ENCODE data around the gene CACNG4. TPM values are rescaled to one million over a fixed set of nuclear protein-coding genes. Genes with fewer than 3 reads are reported as not detected.

CACNG4 gene
- total and polyA plus RNA-seq, 4 experiments from 2014 or later: not detected

GRCh38 chr17:66994930-66995535 is 30.5 kb downstream of the CACNG4 start:
- H3K4me1 Mint-ChIP-seq: no peaks in the 10 kb centered on the region
- peak overlapping the region in 1 of 8 donors; percentile 8 for H3K4me3 Mint-ChIP-seq
- Histone ChIP-seq H3K4me3 (ENCODE audit: low read length in 2 of 2) (no peak overlapping the region), H3K27me3 (ENCODE audit: insufficient read depth, low read length) (no peaks in the 10 kb centered on the region), H3K4me1 (ENCODE audit: insufficient read depth, low read length) (no peaks in the 10 kb centered on the region), H3K9me3 (ENCODE audit: control insufficient read depth in 1 of 2, low read length in 2 of 2) (no peaks in the 10 kb centered on the region), H3K27ac (ENCODE audit: low read depth, low read length) (no peak overlapping the region), H3K36me3 (ENCODE audit: insufficient read depth, low read length) (no peaks in the 10 kb centered on the region)
- intact Hi-C loops (cut with micrococcal nuclease): no loop called here
- ChIA-PET POLR2A (ENCODE audit: partially characterized antibody) (no interaction called here), CTCF (ENCODE audit: partially characterized antibody) (no interaction called here)
- no peaks in the 10 kb centered on the region for H3K9me3 Mint-ChIP-seq
- peaks cover 5 to 14% of the 10 kb centered on the region in 2 donors for H3K27me3 Mint-ChIP-seq
- H3K27ac Mint-ChIP-seq: no peak overlapping the region
- DNase-seq: no peak
- H3K36me3 Mint-ChIP-seq: no peaks in the 10 kb centered on the region

GRCh38 chr17:66995944-66996343 is 31.4 kb downstream of the CACNG4 start:
- Mint-ChIP-seq H3K9me3 (no peaks in the 10 kb centered on the region), H3K4me3 (no peak overlapping the region), H3K4me1 (no peaks in the 10 kb centered on the region), H3K36me3 (no peaks in the 10 kb centered on the region), H3K27me3 (peaks cover 2 to 10% of the 10 kb centered on the region in 2 donors), H3K27ac (no peak overlapping the region)
- H3K27me3 ChIP-seq (ENCODE audit: insufficient read depth, low read length): no peaks in the 10 kb centered on the region
- ChIA-PET POLR2A (ENCODE audit: partially characterized antibody) (no interaction called here), CTCF (ENCODE audit: partially characterized antibody) (no interaction called here)
- no peaks in the 10 kb centered on the region for H3K4me1 ChIP-seq (ENCODE audit: insufficient read depth, low read length)
- H3K36me3 ChIP-seq (ENCODE audit: insufficient read depth, low read length): no peaks in the 10 kb centered on the region
- H3K9me3 ChIP-seq (ENCODE audit: control insufficient read depth in 1 of 2, low read length in 2 of 2): no peaks in the 10 kb centered on the region
- no peak for DNase-seq
- no peak overlapping the region for H3K4me3 ChIP-seq (ENCODE audit: low read length in 2 of 2)
- H3K27ac ChIP-seq (ENCODE audit: low read depth, low read length): no peak overlapping the region
- intact Hi-C loops (cut with micrococcal nuclease): no loop called here

- peaks cover 0 to 4% (median 0%) of the 10 kb centered on the region in 8 donors for H3K9me3 Mint-ChIP-seq
- Histone ChIP-seq H3K27ac (ENCODE audit: low read depth, low read length) (no peak overlapping the region), H3K9me3 (ENCODE audit: control insufficient read depth in 1 of 2, low read length in 2 of 2) (no peaks in the 10 kb centered on the region), H3K27me3 (ENCODE audit: insufficient read depth, low read length) (no peaks in the 10 kb centered on the region), H3K4me3 (ENCODE audit: low read length in 2 of 2) (no peak overlapping the region), H3K4me1 (ENCODE audit: insufficient read depth, low read length) (no peaks in the 10 kb centered on the region), H3K36me3 (ENCODE audit: insufficient read depth, low read length) (no peaks in the 10 kb centered on the region)
- DNase-seq: no peak
- CTCF ChIA-PET (ENCODE audit: partially characterized antibody): no interaction called here
- POLR2A ChIA-PET (ENCODE audit: partially characterized antibody): no interaction called here
- no peak overlapping the region for H3K27ac Mint-ChIP-seq
- H3K4me1 Mint-ChIP-seq: no peaks in the 10 kb centered on the region
- no peak overlapping the region for H3K4me3 Mint-ChIP-seq
- intact Hi-C loops (cut with micrococcal nuclease): no loop called here
- H3K36me3 Mint-ChIP-seq: no peaks in the 10 kb centered on the region
- H3K27me3 Mint-ChIP-seq: peaks cover 2 to 15% of the 10 kb centered on the region in 2 donors
Measured at GRCh38 chr17:66996926-66997325, 32.4 kb downstream of the CACNG4 start.

GRCh38 chr17:67003231-67003630 is 38.7 kb downstream of the CACNG4 start:
- Mint-ChIP-seq H3K4me1 (no peaks in the 10 kb centered on the region), H3K27me3 (peaks cover 9 to 33% of the 10 kb centered on the region in 2 donors), H3K4me3 (no peak overlapping the region), H3K36me3 (no peaks in the 10 kb centered on the region), H3K27ac (no peak overlapping the region), H3K9me3 (peaks cover 0 to 10% (median 1%) of the 10 kb centered on the region in 8 donors)
- POLR2A ChIA-PET (ENCODE audit: partially characterized antibody): no interaction called here
- intact Hi-C loops (cut with micrococcal nuclease): no loop called here
- H3K27ac ChIP-seq (ENCODE audit: low read depth, low read length): no peak overlapping the region
- no peaks in the 10 kb centered on the region for H3K27me3 ChIP-seq (ENCODE audit: insufficient read depth, low read length)
- H3K36me3 ChIP-seq (ENCODE audit: insufficient read depth, low read length): no peaks in the 10 kb centered on the region
- H3K4me1 ChIP-seq (ENCODE audit: insufficient read depth, low read length): no peaks in the 10 kb centered on the region
- CTCF ChIA-PET (ENCODE audit: partially characterized antibody): interaction anchor here (0.5 kb wide), 1 partner anchor 75 kb away, joined by 3 read pairs; no protein-coding TSS in a partner anchor
- H3K4me3 ChIP-seq (ENCODE audit: low read length in 2 of 2): no peak overlapping the region
- no peaks in the 10 kb centered on the region for H3K9me3 ChIP-seq (ENCODE audit: control insufficient read depth in 1 of 2, low read length in 2 of 2)
- no peak for DNase-seq

- Histone ChIP-seq H3K4me1 (ENCODE audit: insufficient read depth, low read length) (no peaks in the 10 kb centered on the region), H3K4me3 (ENCODE audit: low read length in 2 of 2) (no peak overlapping the region), H3K27me3 (ENCODE audit: insufficient read depth, low read length) (no peaks in the 10 kb centered on the region), H3K9me3 (ENCODE audit: control insufficient read depth in 1 of 2, low read length in 2 of 2) (no peaks in the 10 kb centered on the region), H3K36me3 (ENCODE audit: insufficient read depth, low read length) (no peaks in the 10 kb centered on the region), H3K27ac (ENCODE audit: low read depth, low read length) (no peak overlapping the region)
- no peaks in the 10 kb centered on the region for H3K4me1 Mint-ChIP-seq
- H3K27ac Mint-ChIP-seq: no peak overlapping the region
- intact Hi-C loops (cut with micrococcal nuclease): no loop called here
- CTCF ChIA-PET (ENCODE audit: partially characterized antibody): no interaction called here
- POLR2A ChIA-PET (ENCODE audit: partially characterized antibody): no interaction called here
- no peak for DNase-seq
- H3K4me3 Mint-ChIP-seq: no peak overlapping the region
- no peaks in the 10 kb centered on the region for H3K36me3 Mint-ChIP-seq
- H3K9me3 Mint-ChIP-seq: peaks cover 0 to 10% (median 1%) of the 10 kb centered on the region in 8 donors
- H3K27me3 Mint-ChIP-seq: peaks cover 9 to 33% of the 10 kb centered on the region in 2 donors
Measured at GRCh38 chr17:67004181-67004580, 39.7 kb downstream of the CACNG4 start.

- ChIA-PET CTCF (ENCODE audit: partially characterized antibody) (no interaction called here), POLR2A (ENCODE audit: partially characterized antibody) (no interaction called here)
- no peak overlapping the region for H3K4me3 ChIP-seq (ENCODE audit: low read length in 2 of 2)
- peaks cover 11 to 36% of the 10 kb centered on the region in 2 donors for H3K27me3 Mint-ChIP-seq
- no peak overlapping the region for H3K4me3 Mint-ChIP-seq
- no peaks in the 10 kb centered on the region for H3K4me1 ChIP-seq (ENCODE audit: insufficient read depth, low read length)
- DNase-seq: no peak
- H3K9me3 ChIP-seq (ENCODE audit: control insufficient read depth in 1 of 2, low read length in 2 of 2): no peaks in the 10 kb centered on the region
- H3K4me1 Mint-ChIP-seq: no peaks in the 10 kb centered on the region
- H3K27me3 ChIP-seq (ENCODE audit: insufficient read depth, low read length): no peaks in the 10 kb centered on the region
- H3K27ac Mint-ChIP-seq: no peak overlapping the region
- no peaks in the 10 kb centered on the region for H3K36me3 Mint-ChIP-seq
- H3K27ac ChIP-seq (ENCODE audit: low read depth, low read length): no peak overlapping the region
- intact Hi-C loops (cut with micrococcal nuclease): no loop called here
- H3K9me3 Mint-ChIP-seq: peaks cover 0 to 6% (median 3%) of the 10 kb centered on the region in 8 donors
- no peaks in the 10 kb centered on the region for H3K36me3 ChIP-seq (ENCODE audit: insufficient read depth, low read length)
Measured at GRCh38 chr17:67007266-67007665, 42.8 kb downstream of the CACNG4 start.

- no peak overlapping the region for H3K4me3 Mint-ChIP-seq
- POLR2A ChIA-PET (ENCODE audit: partially characterized antibody): no interaction called here
- CTCF ChIA-PET (ENCODE audit: partially characterized antibody): no interaction called here
Measured at GRCh38 chr17:67008101-67008500, 43.6 kb downstream of the CACNG4 start.

More at GRCh38 chr17:67008101-67008500, 43.6 kb downstream of the CACNG4 start:
- DNase-seq: no peak
- no peaks in the 10 kb centered on the region for H3K4me1 Mint-ChIP-seq
- H3K9me3 Mint-ChIP-seq: peaks cover 0 to 6% (median 3%) of the 10 kb centered on the region in 8 donors
- Histone ChIP-seq H3K36me3 (ENCODE audit: insufficient read depth, low read length) (no peaks in the 10 kb centered on the region), H3K27ac (ENCODE audit: low read depth, low read length) (no peak overlapping the region), H3K9me3 (ENCODE audit: control insufficient read depth in 1 of 2, low read length in 2 of 2) (no peaks in the 10 kb centered on the region), H3K4me3 (ENCODE audit: low read length in 2 of 2) (no peak overlapping the region), H3K27me3 (ENCODE audit: insufficient read depth, low read length) (no peaks in the 10 kb centered on the region), H3K4me1 (ENCODE audit: insufficient read depth, low read length) (no peaks in the 10 kb centered on the region)
- H3K36me3 Mint-ChIP-seq: no peaks in the 10 kb centered on the region
- H3K27ac Mint-ChIP-seq: no peak overlapping the region
- peaks cover 11 to 33% of the 10 kb centered on the region in 2 donors for H3K27me3 Mint-ChIP-seq
- intact Hi-C loops (cut with micrococcal nuclease): no loop called here

Measured in CD4-positive, alpha-beta memory T cell (primary cell).